Mesodermal cell (in vitro differentiated cells): ENCODE results near the gene ELF5.

ENCODE experiments used
- H3K27ac ChIP-seq: 2 replicates; pipeline ENCODE4 v1.7.0; 2013; ENCODE audit warnings: mild to moderate bottlenecking, low read depth, low read length, moderate library complexity; ENCODE audit not compliant: severe bottlenecking
- H3K36me3 ChIP-seq: 2 replicates; pipeline ENCODE4 v1.7.1; 2013; ENCODE audit warnings: mild to moderate bottlenecking, low read length, moderate library complexity; ENCODE audit not compliant: control insufficient read depth, insufficient read depth
- H3K4me1 ChIP-seq: one replicate; pipeline ENCODE4 v1.7.1; 2013; ENCODE audit warnings: mild to moderate bottlenecking, low read length; ENCODE audit not compliant: insufficient read depth, control insufficient read depth, poor library complexity, severe bottlenecking
- H3K4me3 ChIP-seq: 2 replicates; pipeline ENCODE4 v1.7.0; 2013; ENCODE audit warnings: low read length, control low read depth, mild to moderate bottlenecking; ENCODE audit not compliant: insufficient read depth, poor library complexity, severe bottlenecking; ENCODE audit errors: extremely low read depth
- H3K9me3 ChIP-seq: 2 replicates; pipeline ENCODE4 v1.7.1; 2013; ENCODE audit warnings: mild to moderate bottlenecking, low read length, moderate library complexity; ENCODE audit not compliant: control insufficient read depth
- WGBS, 2 experiments: methylation state at CpG; one replicate each; pipeline ENCODE4 v1.1.5; 2013; ENCODE audit warnings: missing lambda C conversion rate in 2 of 2; ENCODE audit not compliant: insufficient coverage in 2 of 2; 5-methylcytosine and 5-hydroxymethylcytosine counted together

Gene ELF5

GRCh38 chr11:34507610-34508009 lies 6.0 kb downstream of the ELF5 start:
- no peaks in the 10 kb centered on the region for H3K4me1 ChIP-seq
- WGBS, 2 experiments, result 100% methylated on average over 2 of the region's 5 CpGs; no CpG with 5 or more reads in 1 of the 2 experiments
- H3K27ac ChIP-seq, result no peak overlapping the region
- no peak overlapping the region for H3K4me3 ChIP-seq
- H3K9me3 ChIP-seq, result no peaks in the 10 kb centered on the region
- H3K36me3 ChIP-seq, result no peaks in the 10 kb centered on the region

DNA sequence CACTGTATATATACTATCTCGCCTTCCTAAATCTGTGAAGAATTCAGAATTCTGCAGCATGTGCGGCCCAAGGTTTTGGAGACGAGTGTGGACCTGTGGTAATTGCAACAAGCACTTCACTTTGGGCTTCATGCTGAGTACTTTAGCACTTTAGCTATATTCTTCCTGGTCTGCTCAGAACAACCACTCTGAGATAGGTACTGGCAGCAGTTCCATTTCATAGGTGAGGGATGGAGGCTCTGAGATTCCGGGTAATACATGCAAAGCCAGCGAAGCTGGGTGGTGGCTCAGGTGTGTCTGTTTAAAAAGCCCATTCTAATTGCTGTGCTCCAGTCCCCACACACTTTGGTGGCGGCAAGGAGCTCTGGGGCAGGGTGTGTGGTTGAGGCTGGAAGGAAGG lies 6.4 kb downstream of the ELF5 start:
- 70 to 92% methylated on average over 2 to 4 of the region's 6 CpGs for WGBS, 2 experiments
- no peaks in the 10 kb centered on the region for H3K9me3 ChIP-seq
- H3K4me1 ChIP-seq, result no peaks in the 10 kb centered on the region
- H3K27ac ChIP-seq, result no peak overlapping the region
- no peaks in the 10 kb centered on the region for H3K36me3 ChIP-seq
- no peak overlapping the region for H3K4me3 ChIP-seq

DNA sequence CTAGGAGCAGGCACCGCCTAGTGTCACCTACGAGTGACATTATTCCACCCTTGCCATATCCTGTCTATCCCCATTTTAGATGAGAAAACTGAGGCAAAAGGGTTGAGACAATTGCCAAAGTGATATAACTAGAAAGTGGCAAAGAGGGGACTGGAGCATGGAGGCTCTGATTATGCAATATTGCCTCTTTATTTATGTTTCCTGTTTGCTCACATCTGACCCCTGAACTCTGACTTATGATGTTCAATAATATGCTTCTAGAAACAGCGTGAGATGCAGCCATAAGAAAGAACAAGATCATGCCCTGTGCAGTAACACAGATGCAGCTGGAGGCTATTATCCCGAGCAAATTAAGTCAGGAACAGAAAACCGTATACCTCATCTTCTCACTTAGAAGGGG lies 7.7 kb downstream of the ELF5 start:
- no peaks in the 10 kb centered on the region for H3K36me3 ChIP-seq
- no peaks in the 10 kb centered on the region for H3K9me3 ChIP-seq
- no peak overlapping the region for H3K4me3 ChIP-seq
- H3K27ac ChIP-seq, result no peak overlapping the region
- no peaks in the 10 kb centered on the region for H3K4me1 ChIP-seq
- WGBS, 2 experiments, result 80 to 96% methylated on average over 2 to 3 of the region's 5 CpGs

GRCh38 chr11:34502949-34503348 lies 10.6 kb downstream of the ELF5 start:
- H3K4me3 ChIP-seq, result no peak overlapping the region
- H3K36me3 ChIP-seq, result no peaks in the 10 kb centered on the region
- no peak overlapping the region for H3K27ac ChIP-seq
- WGBS, 2 experiments, result 77 to 87% methylated on average over 3 of the region's 3 CpGs
- no peaks in the 10 kb centered on the region for H3K4me1 ChIP-seq
- no peaks in the 10 kb centered on the region for H3K9me3 ChIP-seq

GRCh38 chr11:34501949-34502348 lies 11.6 kb downstream of the ELF5 start:
- no peak overlapping the region for H3K27ac ChIP-seq
- H3K4me1 ChIP-seq, result no peaks in the 10 kb centered on the region
- H3K4me3 ChIP-seq, result no peak overlapping the region
- H3K9me3 ChIP-seq, result no peaks in the 10 kb centered on the region
- H3K36me3 ChIP-seq, result no peaks in the 10 kb centered on the region
- WGBS, 2 experiments, result 100% methylated on average over 1 of the region's 2 CpGs; no CpG with 5 or more reads in 1 of the 2 experiments

- no peak overlapping the region for H3K4me3 ChIP-seq
- H3K27ac ChIP-seq, result no peak overlapping the region
- H3K4me1 ChIP-seq, result no peaks in the 10 kb centered on the region
- no peaks in the 10 kb centered on the region for H3K36me3 ChIP-seq
- WGBS, 2 experiments, result 89 to 100% methylated on average over 1 of the region's 4 CpGs
- no peaks in the 10 kb centered on the region for H3K9me3 ChIP-seq
Observed at GRCh38 chr11:34501500-34501899, 12.1 kb downstream of the ELF5 start.

GRCh38 chr11:34499719-34500500 lies 13.7 kb downstream of the ELF5 start:
- 92 to 100% methylated on average over 3 of the region's 3 CpGs for WGBS, 2 experiments
- Histone ChIP-seq H3K27ac (no peak overlapping the region), H3K4me3 (no peak overlapping the region), H3K36me3 (no peaks in the 10 kb centered on the region), H3K4me1 (peaks cover 6% of the 10 kb centered on the region), H3K9me3 (no peaks in the 10 kb centered on the region)

GRCh38 chr11:34495724-34496377 lies 17.7 kb downstream of the ELF5 start:
- Histone ChIP-seq H3K4me3 (no peak overlapping the region), H3K4me1 (peaks cover 6% of the 10 kb centered on the region), H3K36me3 (no peaks in the 10 kb centered on the region), H3K27ac (no peak overlapping the region), H3K9me3 (no peaks in the 10 kb centered on the region)
- 90 to 91% methylated on average over 22 to 24 of the region's 26 CpGs for WGBS, 2 experiments

DNA sequence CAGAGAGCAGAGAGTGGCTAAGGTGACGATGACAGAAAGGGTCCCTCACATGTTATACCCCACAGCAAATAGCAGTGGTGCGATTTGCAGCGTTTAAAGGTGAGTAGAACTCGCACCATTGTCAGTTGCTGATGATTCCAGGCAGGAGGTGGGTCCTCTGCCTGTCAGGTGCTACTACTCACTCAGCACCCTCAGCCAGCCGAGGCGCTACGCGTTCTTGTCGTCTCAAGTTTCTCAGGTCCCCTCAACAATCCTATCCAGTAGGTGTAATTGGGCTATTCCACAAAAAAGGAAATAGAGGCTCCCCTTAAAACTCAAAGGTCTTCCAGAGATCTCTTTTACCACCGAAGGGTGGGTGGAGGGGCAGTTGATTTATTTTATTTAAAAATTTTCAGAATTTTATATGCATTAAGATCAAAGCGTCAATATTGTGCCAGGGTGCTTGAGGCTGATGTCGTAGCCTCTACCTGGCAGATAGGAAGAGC lies 18.3 kb downstream of the ELF5 start:
- no peaks in the 10 kb centered on the region for H3K9me3 ChIP-seq
- no peak overlapping the region for H3K27ac ChIP-seq
- H3K4me3 ChIP-seq, result no peak overlapping the region
- H3K4me1 ChIP-seq, result peaks cover 6% of the 10 kb centered on the region
- H3K36me3 ChIP-seq, result no peaks in the 10 kb centered on the region
- 94 to 98% methylated on average over 4 to 6 of the region's 12 CpGs for WGBS, 2 experiments

DNA sequence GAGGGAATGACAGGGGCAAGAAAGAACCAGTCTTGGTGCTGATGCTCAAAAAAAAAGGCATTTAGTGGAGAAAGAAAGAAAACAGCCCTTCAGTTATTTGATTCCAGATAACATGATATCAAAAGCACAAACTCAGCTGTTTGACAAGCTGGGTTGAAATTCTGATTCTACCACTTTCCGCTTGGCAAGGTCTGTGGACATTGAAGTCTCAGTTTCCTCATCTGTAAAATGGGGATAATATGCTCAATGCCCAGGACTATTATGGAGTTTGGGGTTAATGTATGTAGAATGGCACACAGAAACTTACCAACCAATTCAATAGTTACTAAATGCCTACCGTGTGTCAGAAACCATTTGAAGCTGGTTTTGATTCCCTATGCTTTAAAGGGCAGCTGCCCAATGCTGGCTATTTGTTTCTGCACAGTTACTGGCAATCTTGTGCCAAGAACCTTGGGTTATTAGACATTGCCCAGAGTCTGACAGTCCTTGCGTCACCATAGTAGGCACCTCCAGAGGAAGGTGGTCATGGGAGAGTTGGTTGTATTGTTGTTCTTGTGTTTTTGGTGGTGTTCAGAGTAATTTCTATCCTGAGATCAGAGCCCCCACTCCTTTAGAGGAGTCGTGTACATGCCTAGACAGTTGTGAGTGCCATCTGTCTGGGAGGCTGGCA lies 19.5 kb downstream of the ELF5 start:
- no peaks in the 10 kb centered on the region for H3K36me3 ChIP-seq
- peaks cover 6% of the 10 kb centered on the region for H3K4me1 ChIP-seq
- no peaks in the 10 kb centered on the region for H3K9me3 ChIP-seq
- H3K4me3 ChIP-seq, result no peak overlapping the region
- WGBS, 2 experiments, result 62 to 71% methylated on average over 3 of the region's 4 CpGs
- H3K27ac ChIP-seq, result no peak overlapping the region
